Ovary (tissue), 3 donors: ENCODE measurements around the gene GABBR2.

Source experiments
- CTCF ChIP-seq, 3 donors: fragments of 450-650 bp in 2 of 3; fragments of 200-600 bp in 1 of 3; IDR thresholded peaks; one replicate each; pipeline versions ENCODE4 v1.5.1 to v1.8.0; 2016 to 2022; ENCODE audit warnings: antibody characterized with exemption in 3 of 3, mild to moderate bottlenecking in 1 of 3
- EP300 ChIP-seq: sonication (generic); formaldehyde crosslinking; IDR thresholded peaks from one replicate; pipeline ENCODE4 v1.6.1; 2017; ENCODE audit warnings: antibody characterized with exemption
- POLR2A ChIP-seq: fragments of 450-650 bp; IDR thresholded peaks from one replicate; pipeline ENCODE4 v1.6.1; 2017; ENCODE audit warnings: antibody characterized with exemption, mild to moderate bottlenecking, moderate library complexity
- donor health status: DM: no; HTN: no; CAD: no.

GRCh38 chr9:98740226-98740881 lies 31.6 kb upstream of the GABBR2 start:
- no peak for TF ChIP-seq CTCF (IDR thresholded peaks at IDR 0.05)
- no peak for TF ChIP-seq POLR2A
- TF ChIP-seq EP300, result no peak
